HCT116 (cell line): ENCODE data around the gene TUBB4A. TPM values are rescaled to one million over a fixed set of nuclear protein-coding genes. Genes with fewer than 3 reads are reported as not detected.
A peak's percentile ranks its signal among the peaks of the same experiment; 100 is the strongest.

Source experiments
- ATAC-seq: fragments of 200-7000 bp; cut with Tn5 transposase; 2 replicates; pipeline ENCODE4 v1.9.1; 2020; ENCODE audit warnings: mild to moderate bottlenecking, moderate library complexity
- BruUV-seq: library from RNA; stranded (reverse); fragments of 400-500 nt; replicated peaks from 2 replicates; lab custom pipeline; 2021; lab: Mats Ljungman, UMichigan
- CTCF ChIA-PET: fragments of 300-600 bp; sonication (Branson Sonifier 250); formaldehyde crosslinking; loops from one replicate; lab custom pipeline; 2021; ENCODE audit warnings: antibody characterized with exemption; lab: Charles Lee
- POLR2A ChIA-PET: fragments of 300-600, 350-600 bp; sonication (Branson Sonifier 250); formaldehyde crosslinking; loops from one replicate; lab custom pipeline; 2021; ENCODE audit warnings: antibody characterized with exemption; lab: Charles Lee
- RAD21 ChIA-PET, 2 experiments: fragments of 300-600 bp; sonication (Branson Sonifier 250); formaldehyde crosslinking; loops; one replicate each; lab custom pipeline; 2023; ENCODE audit warnings: low total read pairs in 2 of 2; ENCODE audit not compliant: uncharacterized antibody in 2 of 2, unreplicated experiment in 2 of 2, low non-redundant PET in 1 of 2; lab: Charles Lee
- DNase-seq: peaks from one replicate; pipeline ENCODE4 v3.0.0-alpha.2; 2010; ENCODE audit warnings: low read depth, low spot score
- H2AFZ ChIP-seq: fragments of 200-600 bp; shearing (Covaris generic), sonication (generic); 2 replicates; pipeline ENCODE4 v1.6.1; 2017; ENCODE audit warnings: low read depth, mixed run types, mixed read lengths, antibody characterized with exemption, low read length; ENCODE audit not compliant: poor library complexity, severe bottlenecking
- H3K27ac ChIP-seq: 2 replicates; pipeline ENCODE4 v1.5.1; 2012; ENCODE audit warnings: low read depth, low read length
- H3K27me3 ChIP-seq: fragments of 200-600 bp; sonication (generic); 2 replicates; pipeline ENCODE4 v1.6.1; 2016; ENCODE audit warnings: mixed run types, low read length, mixed read lengths; ENCODE audit not compliant: insufficient read depth
- H3K36me3 ChIP-seq, 2 experiments: fragments of 200-500 bp in 1 of 2; fragments of 200-600 bp in 1 of 2; sonication (Bioruptor generic) in 1 of 2; sonication (generic) in 1 of 2; 2 replicates each; pipeline versions ENCODE4 v1.5.1 to v1.6.1; 2014 to 2016; ENCODE audit warnings: low read length in 2 of 2, inconsistent platforms in 1 of 2, mixed read lengths in 1 of 2, mixed run types in 1 of 2; ENCODE audit not compliant: insufficient read depth in 2 of 2, control insufficient read depth in 1 of 2
- H3K4me1 ChIP-seq, 2 experiments: fragments of 200-600 bp in 1 of 2; sonication (generic) in 1 of 2; 2 replicates each; pipeline versions ENCODE4 v1.5.1 to v1.6.1; 2012 to 2017; ENCODE audit warnings: low read length in 2 of 2, inconsistent platforms in 1 of 2, mild to moderate bottlenecking in 1 of 2, mixed read lengths in 1 of 2, mixed run types in 1 of 2, moderate library complexity in 1 of 2; ENCODE audit not compliant: insufficient read depth in 2 of 2, control insufficient read depth in 1 of 2
- H3K4me2 ChIP-seq: fragments of 200-600 bp; sonication (generic); 2 replicates; pipeline ENCODE4 v1.6.1; 2017; ENCODE audit warnings: mixed run types, low read length, mixed read lengths
- H3K4me3 ChIP-seq, 2 experiments: fragments of 200-600 bp in 1 of 2; sonication (generic) in 1 of 2; replicated peaks in 1 of 2; 2 replicates each; pipeline ENCODE4 v1.5.1; 2011 to 2016; ENCODE audit warnings: low read length in 2 of 2, control low read depth in 1 of 2, low read depth in 1 of 2, mild to moderate bottlenecking in 1 of 2, mixed read lengths in 1 of 2, mixed run types in 1 of 2
- H3K79me2 ChIP-seq: fragments of 200-600 bp; sonication (generic); 2 replicates; pipeline ENCODE4 v1.6.1; 2017; ENCODE audit warnings: mild to moderate bottlenecking, mixed run types, low read length, moderate library complexity, mixed read lengths; ENCODE audit not compliant: insufficient read depth
- H3K9ac ChIP-seq: fragments of 200-600 bp; sonication (generic); 2 replicates; pipeline ENCODE4 v1.6.1; 2016; ENCODE audit warnings: low read length, mixed read lengths
- H3K9me2 ChIP-seq: fragments of 200-600 bp; sonication (generic), shearing (Covaris generic); 2 replicates; pipeline ENCODE4 v1.6.1; 2017; ENCODE audit warnings: mixed run types, mild to moderate bottlenecking, moderate library complexity; ENCODE audit not compliant: insufficient read depth
- H3K9me3 ChIP-seq, 2 experiments: fragments of 200-500 bp in 1 of 2; fragments of 200-600 bp in 1 of 2; sonication (Bioruptor generic) in 1 of 2; sonication (generic) in 1 of 2; 2 replicates each; pipeline ENCODE4 v1.6.1; 2014 to 2017; ENCODE audit warnings: low read length in 2 of 2, mixed read lengths in 2 of 2, inconsistent platforms in 1 of 2, low read depth in 1 of 2, mild to moderate bottlenecking in 1 of 2, mixed run types in 1 of 2, moderate library complexity in 1 of 2; ENCODE audit not compliant: control insufficient read depth in 1 of 2, insufficient read depth in 1 of 2
- H4K20me1 ChIP-seq: fragments of 200-600 bp; sonication (generic), shearing (Covaris generic); 2 replicates; pipeline ENCODE4 v1.6.1; 2017; ENCODE audit warnings: mixed run types, mild to moderate bottlenecking, moderate library complexity; ENCODE audit not compliant: insufficient read depth
- ATF3 ChIP-seq: IDR thresholded peaks from 2 replicates; pipeline ENCODE4 v1.6.1; 2012
- CBX3 ChIP-seq: IDR thresholded peaks from 2 replicates; pipeline ENCODE4 v1.6.1; 2012; ENCODE audit warnings: low read depth
- CEBPB ChIP-seq: IDR thresholded peaks from 2 replicates; pipeline ENCODE4 v1.6.1; 2012; ENCODE audit warnings: low read depth
- EGR1 ChIP-seq: IDR thresholded peaks from 2 replicates; pipeline ENCODE4 v1.6.1; 2012; ENCODE audit warnings: low read depth
- ELF1 ChIP-seq: IDR thresholded peaks from 2 replicates; pipeline ENCODE4 v1.6.1; 2012; ENCODE audit warnings: low read depth, borderline replicate concordance
- EZH2 ChIP-seq: fragments of 200-600 bp; sonication (generic); IDR thresholded peaks from 2 replicates; pipeline ENCODE4 v1.6.1; 2017; ENCODE audit warnings: antibody characterized with exemption, mixed run types
- EZH2phosphoT487 ChIP-seq: fragments of 200-600 bp; IDR thresholded peaks from 2 replicates; pipeline ENCODE4 v1.6.1; 2018; ENCODE audit warnings: antibody characterized with exemption, borderline replicate concordance
- FOSL1 ChIP-seq: IDR thresholded peaks from 2 replicates; pipeline ENCODE4 v1.6.1; 2012; ENCODE audit warnings: low read depth
- JUND ChIP-seq: IDR thresholded peaks from 2 replicates; pipeline ENCODE4 v1.6.1; 2012
- POLR2A ChIP-seq: IDR thresholded peaks from 2 replicates; pipeline ENCODE4 v1.7.0; 2011; ENCODE audit warnings: borderline replicate concordance; ENCODE audit not compliant: insufficient read depth, insufficient read length; ENCODE audit errors: extremely low read depth
- RAD21 ChIP-seq: IDR thresholded peaks from 2 replicates; pipeline ENCODE4 v1.6.1; 2012; ENCODE audit warnings: low read depth, mild to moderate bottlenecking
- REST ChIP-seq: IDR thresholded peaks from 2 replicates; pipeline ENCODE4 v1.6.1; 2012; ENCODE audit warnings: low read depth
- SP1 ChIP-seq: IDR thresholded peaks from 2 replicates; pipeline ENCODE4 v1.6.1; 2012; ENCODE audit warnings: low read depth
- SRF ChIP-seq: IDR thresholded peaks from 2 replicates; pipeline ENCODE4 v1.6.1; 2012; ENCODE audit warnings: low read depth
- YY1 ChIP-seq: IDR thresholded peaks from 2 replicates; pipeline ENCODE4 v1.6.1; 2011; ENCODE audit warnings: low read length, low read depth, moderate library complexity, mild to moderate bottlenecking; ENCODE audit not compliant: insufficient replicate concordance; ENCODE audit errors: extremely low read depth
- ZBTB33 ChIP-seq: IDR thresholded peaks from 2 replicates; pipeline ENCODE4 v1.6.1; 2011; ENCODE audit warnings: mild to moderate bottlenecking, low read length, moderate library complexity; ENCODE audit not compliant: insufficient replicate concordance; ENCODE audit errors: extremely low read depth
- ZNF274 ChIP-seq: fragments of 200-500 bp; sonication (Bioruptor generic); IDR thresholded peaks from 2 replicates; pipeline ENCODE4 v1.6.1; 2014; ENCODE audit warnings: mild to moderate bottlenecking, low read depth, low read length, inconsistent platforms
- intact Hi-C: fragments of 100-400 bp; cut with micrococcal nuclease; formaldehyde crosslinking; loops from 2 replicates; pipeline ENCODE4 v1.10.0; 2022
- total RNA-seq: library from RNA; stranded (reverse); gene quantifications from one replicate; pipeline ENCODE4 v1.2.1, GENCODE V29; 2021; ENCODE audit not compliant: unreplicated experiment

The TUBB4A gene
- total RNA-seq, 1 experiment from 2014 or later, result 32.5 TPM

- TF ChIP-seq YY1, result no peak
- TF ChIP-seq EZH2phosphoT487, result no peak
- no peak for TF ChIP-seq RAD21
- TF ChIP-seq CBX3, result no peak
Observed at GRCh38 chr19:6464070-6464873, 37.8 kb downstream of the TUBB4A start, which contains the start of gene CRB3 (continued).

- intact Hi-C loops, result no loop called here
- TF ChIP-seq FOSL1, result no peak; the same call in 1 of the 2 replicates
- no peak for TF ChIP-seq ZBTB33
- TF ChIP-seq CBX3, result peak; percentile 36
- no peak for TF ChIP-seq ELF1
- no peak for TF ChIP-seq REST
- TF ChIP-seq JUND, result no peak
- no peak for TF ChIP-seq ATF3
- no peak for TF ChIP-seq RAD21
- no peak for TF ChIP-seq CEBPB
- no peak for TF ChIP-seq EZH2
- TF ChIP-seq YY1, result peak; percentile 33
- TF ChIP-seq ZNF274, result no peak
- TF ChIP-seq EGR1, result no peak
- no peak for TF ChIP-seq POLR2A
- peak; percentile 87 for TF ChIP-seq SP1
- no peak for TF ChIP-seq EZH2phosphoT487
- no peak for TF ChIP-seq SRF
Observed at GRCh38 chr19:6460099-6460884, 41.8 kb downstream of the TUBB4A start.

More at GRCh38 chr19:6460099-6460884, 41.8 kb downstream of the TUBB4A start:
- Histone ChIP-seq H3K9me3 (no peaks in the 10 kb centered on the region), H3K4me3 (peak overlapping the region; percentile 66 to 88), H3K27me3 (no peaks in the 10 kb centered on the region), H3K79me2 (peaks cover 13% of the 10 kb centered on the region), H4K20me1 (no peaks in the 10 kb centered on the region), H3K4me1 (peaks cover 21 to 41% of the 10 kb centered on the region in 2 experiments), H3K27ac (peak overlapping the region; percentile 62), H3K36me3 (peaks cover 3 to 5% of the 10 kb centered on the region in 2 experiments; a peak in 2 of 4 replicates), H3K4me2 (peak overlapping the region; percentile 99), H2AFZ (peak overlapping the region; percentile 44), H3K9ac (peak overlapping the region; percentile 71), H3K9me2 (no peaks in the 10 kb centered on the region)
- ATAC-seq, result peak; percentile 73
- BruUV-seq, result no TSS peak
- ChIA-PET POLR2A (no interaction called here), CTCF (interaction anchor here (1.0 kb wide), 1 partner anchor 35 kb away, joined by 4 read pairs; the partner anchor contains the start of gene KHSRP), RAD21 (interaction anchor here in 1 of 2 experiments (0.7 kb wide), 1 partner anchor 123 kb away, joined by 4 read pairs; no protein-coding TSS in a partner anchor)
- peak; percentile 97 for DNase-seq
